Left colon (tissue), 2 donors: Measurements from ENCODE around the gene CINP. TPM values are rescaled to one million over a fixed set of nuclear protein-coding genes. Genes with fewer than 3 reads are reported as not detected.

Source experiments
- ATAC-seq: fragments of 200-7000 bp; cut with Tn5 transposase; one replicate; pipeline ENCODE4 v1.9.1; 2020; ENCODE audit warnings: mild to moderate bottlenecking, moderate library complexity
- DNase-seq, 2 donors: peaks; one replicate each; pipeline ENCODE4 v3.0.0-alpha.2; 2020
- intact Hi-C, 2 donors: fragments of 100-400 bp; cut with DNase I in 1 of 2; cut with micrococcal nuclease in 1 of 2; formaldehyde crosslinking; loops; one replicate each; pipeline versions ENCODE4 v1.11.2 to v1.14.0; 2022; cut with DNase I, micrococcal nuclease
- total RNA-seq, 2 donors: library from RNA; stranded (reverse); fragmentation: NEBNext Ultra II Directional; extraction: Animal tissue kit (Norgen Biotek cat#: 25700); gene quantifications; one replicate each; pipeline ENCODE4 v1.2.1, GENCODE V29; 2021
- donor health status: DM: no; HTN: no; CAD: no.
- donor health status: DM: yes; HTN: yes; CAD: no.

CINP gene
- total RNA-seq, 2 donors from 2014 or later: 27.0 to 27.9 TPM

- intact Hi-C loops: no loop called here
- peak; percentile 21 for ATAC-seq
Observed at GRCh38 chr14:102325791-102326345, 36.8 kb downstream of the CINP start.

GRCh38 chr14:102323102-102323501 is 39.6 kb downstream of the CINP start:
- intact Hi-C loops: no loop called here
- ATAC-seq (peak; percentile 23), DNase-seq (peak; percentile 47 to 62)

More at GRCh38 chr14:102325791-102326345, 36.8 kb downstream of the CINP start:
- DNase-seq: no peak

- DNase-seq (no peak), ATAC-seq (no peak)
- intact Hi-C loops: no loop called here
Observed at GRCh38 chr14:102321456-102322422, 41.0 kb downstream of the CINP start.

- no peak for DNase-seq
- ATAC-seq: no peak
- intact Hi-C loops: no loop called here
Observed at GRCh38 chr14:102320671-102321455, 41.8 kb downstream of the CINP start.

- ATAC-seq (peak; percentile 4), DNase-seq (peak; percentile 39 to 55)
- intact Hi-C loops: no loop called here
Observed at GRCh38 chr14:102320033-102320660, 42.5 kb downstream of the CINP start.

GRCh38 chr14:102319351-102320032 is 43.2 kb downstream of the CINP start, which contains the start of gene ZNF839:
Gene ZNF839 (plus strand): TSS chr14:102319746. CDS start chr14:102319766, 20 bp downstream.
- ATAC-seq: peak; percentile 71
- intact Hi-C loops: no loop called here
- DNase-seq: peak; percentile 94 to 95

GRCh38 chr14:102318781-102319276 is 43.9 kb downstream of the CINP start:
- intact Hi-C loops: no loop called here
- no peak for ATAC-seq
- peak in 1 of 2 donors; percentile 30 for DNase-seq

- peak; percentile 55 to 59 for DNase-seq
- intact Hi-C loops: no loop called here
- ATAC-seq: peak; percentile 27
Observed at GRCh38 chr14:102317564-102318248, 45.0 kb downstream of the CINP start.

GRCh38 chr14:102316743-102317563 is 45.7 kb downstream of the CINP start:
- ATAC-seq: peak; percentile 71
- intact Hi-C loops: no loop called here

GRCh38 chr14:102316338-102316742 is 46.4 kb downstream of the CINP start:
- intact Hi-C loops: no loop called here
- DNase-seq (peak; percentile 64 to 67), ATAC-seq (no peak)

More at GRCh38 chr14:102316743-102317563, 45.7 kb downstream of the CINP start:
- peak; percentile 88 to 92 for DNase-seq

- intact Hi-C loops: no loop called here
- DNase-seq (no peak), ATAC-seq (no peak)
Observed at GRCh38 chr14:102315121-102315520, 47.6 kb downstream of the CINP start.

GRCh38 chr14:102314242-102315011 is 48.3 kb downstream of the CINP start:
- ATAC-seq: peak; percentile 67
- DNase-seq: peak; percentile 84 to 90
- intact Hi-C loops: loop anchor here in 1 of 2 donors (5.0 kb wide), 1 partner anchor 77 kb away; no protein-coding TSS in a partner anchor

- intact Hi-C loops: no loop called here
- ATAC-seq (peak; percentile 97), DNase-seq (peak; percentile 94 to 95)
Observed at GRCh38 chr14:102304611-102305506, 57.8 kb downstream of the CINP start, which contains the start of gene MOK. Gene MOK (minus strand): TSS chr14:102305164. CDS start chr14:102304968, 196 bp downstream.

GRCh38 chr14:102303664-102304063 is 59.0 kb downstream of the CINP start:
- ATAC-seq (no peak), DNase-seq (no peak)
- intact Hi-C loops: no loop called here
